ENCODE measurements around the gene FMNL3.
"Not testable (repeated sequence)": the region's sequence is repeated elsewhere in the genome, so short reads cannot be mapped to it uniquely, and the experiment has no call there.

Gene FMNL3, protein sequence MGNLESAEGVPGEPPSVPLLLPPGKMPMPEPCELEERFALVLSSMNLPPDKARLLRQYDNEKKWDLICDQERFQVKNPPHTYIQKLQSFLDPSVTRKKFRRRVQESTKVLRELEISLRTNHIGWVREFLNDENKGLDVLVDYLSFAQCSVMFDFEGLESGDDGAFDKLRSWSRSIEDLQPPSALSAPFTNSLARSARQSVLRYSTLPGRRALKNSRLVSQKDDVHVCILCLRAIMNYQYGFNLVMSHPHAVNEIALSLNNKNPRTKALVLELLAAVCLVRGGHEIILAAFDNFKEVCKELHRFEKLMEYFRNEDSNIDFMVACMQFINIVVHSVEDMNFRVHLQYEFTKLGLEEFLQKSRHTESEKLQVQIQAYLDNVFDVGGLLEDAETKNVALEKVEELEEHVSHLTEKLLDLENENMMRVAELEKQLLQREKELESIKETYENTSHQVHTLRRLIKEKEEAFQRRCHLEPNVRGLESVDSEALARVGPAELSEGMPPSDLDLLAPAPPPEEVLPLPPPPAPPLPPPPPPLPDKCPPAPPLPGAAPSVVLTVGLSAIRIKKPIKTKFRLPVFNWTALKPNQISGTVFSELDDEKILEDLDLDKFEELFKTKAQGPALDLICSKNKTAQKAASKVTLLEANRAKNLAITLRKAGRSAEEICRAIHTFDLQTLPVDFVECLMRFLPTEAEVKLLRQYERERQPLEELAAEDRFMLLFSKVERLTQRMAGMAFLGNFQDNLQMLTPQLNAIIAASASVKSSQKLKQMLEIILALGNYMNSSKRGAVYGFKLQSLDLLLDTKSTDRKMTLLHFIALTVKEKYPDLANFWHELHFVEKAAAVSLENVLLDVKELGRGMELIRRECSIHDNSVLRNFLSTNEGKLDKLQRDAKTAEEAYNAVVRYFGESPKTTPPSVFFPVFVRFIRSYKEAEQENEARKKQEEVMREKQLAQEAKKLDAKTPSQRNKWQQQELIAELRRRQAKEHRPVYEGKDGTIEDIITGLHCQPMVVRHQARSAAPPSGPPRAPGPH

DNA sequence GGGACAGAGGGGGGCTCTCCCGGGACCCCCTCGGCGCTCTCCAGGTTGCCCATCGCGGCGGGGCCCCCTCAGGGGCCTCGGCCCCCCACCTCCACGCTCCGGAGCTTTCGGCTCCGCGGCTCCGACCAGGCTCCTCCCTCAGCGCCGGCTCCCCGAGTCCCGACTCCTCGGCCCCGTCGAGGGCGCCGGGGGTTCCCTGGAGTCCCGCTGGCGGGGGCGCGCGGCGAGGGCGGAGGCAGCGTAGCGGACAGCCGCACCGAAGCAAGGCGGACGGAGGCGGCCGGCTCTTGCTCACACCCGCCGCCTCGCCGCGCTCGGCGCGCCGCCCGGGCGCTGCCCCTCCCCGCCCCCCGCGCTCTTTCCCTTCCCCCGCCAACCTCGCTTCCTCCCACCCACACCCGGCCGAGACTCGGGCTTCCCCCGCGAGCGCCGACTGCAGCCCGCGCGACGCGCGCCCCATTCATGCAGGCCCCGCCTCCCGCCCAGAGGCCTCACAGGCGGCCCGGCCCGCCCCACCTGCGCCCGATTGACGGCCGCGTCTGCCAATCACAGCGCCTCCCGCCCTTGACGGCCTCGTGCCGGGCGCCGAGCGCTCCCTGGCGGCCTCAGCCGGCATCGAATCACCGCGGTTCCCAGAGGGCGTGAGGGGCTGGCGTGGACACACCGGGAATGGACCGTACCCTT is at the start of gene FMNL3:
Gene FMNL3 (minus strand): TSS at position 278 of the 684 bp plus-strand sequence. CDS start 225 bp downstream, at position 53.
- DNase-seq, result peak; percentile 98

DNA sequence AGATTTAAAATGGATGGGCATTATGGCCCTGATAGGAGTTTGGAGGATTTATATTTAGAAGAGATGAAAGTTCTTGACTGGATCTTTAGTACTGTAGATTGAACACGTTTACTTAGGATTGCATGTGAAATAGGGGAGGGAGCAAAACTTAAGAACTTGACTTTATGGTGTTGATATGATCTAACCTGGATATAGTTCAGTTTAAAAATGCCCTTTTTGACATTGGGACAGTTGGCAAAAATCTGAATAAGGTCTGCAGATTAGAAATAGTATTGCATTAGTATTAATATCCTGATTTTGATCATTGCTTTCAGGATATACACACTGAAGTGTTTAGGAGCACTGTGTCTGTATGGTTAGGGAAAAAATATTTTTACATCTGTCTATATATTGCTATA is 43.8 kb upstream of the FMNL3 start:
- no peak for DNase-seq

DNA sequence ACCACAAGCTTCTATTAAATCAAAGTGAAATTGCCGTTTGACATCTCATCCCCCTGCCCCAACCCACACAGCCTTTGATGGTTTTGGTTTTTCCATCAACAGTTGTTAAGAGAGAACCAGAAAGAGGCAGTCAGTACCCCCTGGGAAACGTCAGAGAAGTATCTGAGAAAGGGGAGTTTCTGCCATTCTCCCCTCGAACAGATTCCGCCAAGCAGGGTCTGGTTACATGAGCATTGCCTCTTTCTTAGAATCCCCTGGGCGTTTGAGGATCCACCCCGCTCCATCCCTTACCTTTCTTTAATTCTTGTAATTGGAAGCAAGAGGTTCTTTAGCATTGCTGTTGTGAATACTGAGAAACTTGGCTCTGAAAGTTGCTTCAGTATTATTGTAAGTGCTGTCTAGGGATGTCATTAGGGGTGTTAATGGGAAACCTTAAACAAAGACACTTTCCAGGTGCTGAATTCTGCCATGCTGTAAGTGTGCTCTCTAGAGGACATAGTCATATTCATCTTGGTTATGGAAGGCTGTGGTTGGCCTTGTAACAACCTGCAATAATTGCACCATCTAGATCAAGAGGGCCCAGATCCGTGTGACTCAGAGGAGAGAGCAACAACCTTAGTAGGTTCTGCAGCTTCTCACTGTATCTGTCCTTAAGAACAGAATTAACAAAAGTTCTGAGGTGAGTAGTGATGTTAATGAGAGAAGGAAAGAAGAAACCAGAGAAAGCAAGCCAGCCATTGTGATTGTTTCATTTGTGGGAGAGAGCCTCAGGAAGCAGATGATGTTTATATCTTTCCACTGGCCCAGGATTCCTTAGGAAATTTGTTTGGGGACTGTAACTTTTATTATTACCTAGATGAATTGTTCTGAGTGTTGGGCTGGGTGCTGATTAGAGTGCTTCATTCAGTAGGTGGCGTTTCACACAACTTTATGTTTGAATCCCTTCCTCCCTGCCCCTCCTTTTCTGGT is 43.1 kb upstream of the FMNL3 start:
- no peak for DNase-seq

DNA sequence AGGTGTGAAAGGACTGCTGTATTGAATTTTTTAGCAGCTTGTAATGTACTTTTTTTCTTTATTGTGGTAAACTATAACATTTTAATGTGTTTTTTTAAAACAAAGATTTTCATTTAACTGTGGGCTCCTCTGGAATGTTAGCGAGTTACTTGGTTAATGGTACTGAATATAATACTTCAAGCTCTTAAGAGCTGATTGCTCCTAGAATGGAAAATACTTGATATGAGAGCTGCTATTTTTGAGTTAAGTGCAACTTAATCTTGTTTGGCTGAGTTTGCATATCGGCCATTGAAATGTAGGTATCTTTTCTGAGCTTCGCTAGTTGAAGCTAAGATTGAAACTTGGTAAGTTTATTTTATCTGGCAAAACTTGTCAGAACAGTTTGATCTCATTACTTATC is 41.6 kb upstream of the FMNL3 start:
- DNase-seq, result no peak

DNA sequence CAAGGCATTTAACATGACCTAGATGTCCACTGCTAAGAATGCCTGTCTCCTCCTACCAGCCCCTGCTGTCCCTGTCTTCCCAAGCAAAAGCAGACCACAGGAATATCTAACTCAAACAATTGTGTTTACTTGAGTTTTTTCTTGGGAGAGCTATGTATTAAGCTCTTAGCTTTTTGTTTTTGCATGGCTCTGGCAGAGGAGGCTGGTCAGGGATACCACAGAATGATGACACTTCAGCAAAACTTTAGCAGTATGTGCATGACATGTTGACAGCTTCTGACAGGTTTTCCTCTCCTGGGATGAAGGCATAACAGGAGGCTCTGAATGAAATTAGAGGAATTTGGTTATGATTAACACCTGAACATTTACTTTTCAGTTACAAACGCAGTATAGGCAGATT is 41.1 kb upstream of the FMNL3 start:
- DNase-seq, result no peak

DNA sequence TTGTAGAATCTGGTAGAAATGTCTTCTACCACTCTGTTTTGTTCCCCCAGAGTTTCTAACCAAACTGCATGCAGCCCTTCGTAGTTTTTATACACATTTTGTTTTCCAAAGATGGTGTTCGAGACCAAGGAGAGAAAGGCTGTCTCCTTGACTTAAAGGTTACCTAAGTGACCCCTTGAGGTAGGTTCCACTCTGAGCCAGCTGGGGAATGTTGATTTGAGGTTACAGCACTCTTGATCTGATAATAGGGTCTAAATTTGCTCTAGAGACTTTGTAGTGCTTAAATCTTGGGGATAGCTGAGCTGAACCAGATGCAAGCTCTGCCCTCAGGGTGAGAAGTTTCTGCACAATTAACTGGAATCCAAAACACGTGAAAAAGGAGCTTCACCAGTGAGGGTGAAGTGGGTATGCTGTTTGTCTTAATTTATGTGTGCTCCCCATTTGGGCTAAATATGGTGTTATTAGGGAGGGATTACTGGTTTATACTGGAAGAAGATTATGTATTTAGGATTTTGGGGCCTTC is 37.2 kb upstream of the FMNL3 start:
- DNase-seq, result no peak

DNA sequence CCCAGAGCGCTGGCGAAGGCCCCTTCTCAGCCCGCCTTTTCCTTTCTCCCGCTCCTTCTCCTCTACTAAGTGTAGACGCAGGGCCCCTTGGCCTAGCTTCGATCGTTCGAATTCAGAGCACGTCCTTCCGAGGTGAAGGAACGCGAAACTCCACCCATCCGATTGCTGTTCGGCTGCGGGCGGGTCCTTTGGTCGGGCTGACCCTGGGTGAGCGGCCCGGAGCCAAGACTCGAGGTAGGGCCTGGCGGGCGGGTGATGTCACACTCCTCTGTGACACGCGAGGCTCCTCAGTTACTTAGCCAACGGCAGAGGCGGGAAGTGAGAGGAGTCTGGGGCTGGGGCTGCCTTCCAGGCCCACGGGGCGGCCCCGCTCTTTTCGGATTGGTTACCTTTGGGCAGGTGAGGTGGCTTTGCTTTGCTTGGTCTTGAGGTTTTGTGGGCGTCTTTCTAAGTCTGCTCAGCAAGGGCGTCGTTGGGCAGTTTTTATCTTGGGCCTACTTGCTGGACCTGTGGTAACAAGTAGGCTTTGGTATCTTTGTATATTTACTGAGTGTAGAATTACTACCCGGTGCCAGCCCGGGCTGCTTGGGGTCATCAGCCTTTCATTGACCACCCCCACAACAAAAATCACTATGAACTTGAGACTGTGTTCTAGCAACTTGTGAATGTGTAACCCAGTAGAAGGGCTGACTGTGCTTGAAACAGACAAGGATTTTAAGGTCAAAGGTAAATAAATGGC is 34.8 kb upstream of the FMNL3 start:
- peak; percentile 100 for DNase-seq

DNA sequence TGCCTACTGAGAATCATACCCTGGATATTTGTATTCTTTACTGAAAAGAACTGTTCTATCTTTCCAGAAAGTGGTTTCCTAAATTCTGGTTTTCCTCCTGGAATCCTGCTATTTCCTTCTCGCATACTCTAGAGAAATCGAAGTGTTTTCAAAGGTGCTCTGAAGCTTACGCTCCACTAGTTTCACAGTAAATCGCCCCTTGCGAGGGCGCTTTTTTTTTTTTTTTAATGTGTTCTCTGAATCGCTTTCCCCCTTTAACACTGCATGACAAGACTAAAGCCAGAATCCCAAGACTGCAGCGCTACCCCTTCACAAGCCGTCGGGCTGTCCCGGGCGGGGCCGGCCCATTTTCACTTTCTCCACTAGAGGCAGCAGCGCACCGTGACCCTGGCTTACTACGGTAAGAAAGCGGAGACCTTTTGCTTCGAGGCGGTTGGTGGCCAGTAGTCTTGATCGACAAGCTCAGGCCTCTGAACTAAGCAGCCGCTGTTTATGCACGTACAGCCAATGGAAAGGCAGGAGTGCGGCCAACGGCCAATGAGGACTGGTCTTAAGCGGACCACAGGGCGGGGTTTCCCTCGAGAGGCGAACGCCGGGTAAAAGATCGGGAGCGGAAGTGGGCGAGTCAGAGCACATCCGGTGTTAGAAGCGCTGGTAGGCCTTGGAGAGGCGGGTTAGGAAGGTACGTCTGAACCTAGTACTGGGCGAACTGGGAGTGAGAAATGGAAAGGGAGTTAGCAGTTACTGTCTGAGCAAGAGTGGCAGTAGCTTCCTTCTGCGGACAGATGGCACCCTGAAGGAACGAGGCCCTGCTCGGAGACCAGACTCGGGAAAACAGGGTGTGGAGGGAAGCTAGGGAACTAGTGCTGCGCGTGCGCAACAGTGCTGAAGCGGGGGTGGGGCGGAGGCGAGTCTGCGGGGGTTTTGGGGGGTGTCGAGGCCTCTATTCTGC is 34.0 kb upstream of the FMNL3 start, which contains the start of gene TMBIM6:
Gene TMBIM6 (plus strand): TSS at position 628 of the 952 bp plus-strand sequence. CDS start 10,937 bp downstream, outside the sequence.
- peak; percentile 100 for DNase-seq

DNA sequence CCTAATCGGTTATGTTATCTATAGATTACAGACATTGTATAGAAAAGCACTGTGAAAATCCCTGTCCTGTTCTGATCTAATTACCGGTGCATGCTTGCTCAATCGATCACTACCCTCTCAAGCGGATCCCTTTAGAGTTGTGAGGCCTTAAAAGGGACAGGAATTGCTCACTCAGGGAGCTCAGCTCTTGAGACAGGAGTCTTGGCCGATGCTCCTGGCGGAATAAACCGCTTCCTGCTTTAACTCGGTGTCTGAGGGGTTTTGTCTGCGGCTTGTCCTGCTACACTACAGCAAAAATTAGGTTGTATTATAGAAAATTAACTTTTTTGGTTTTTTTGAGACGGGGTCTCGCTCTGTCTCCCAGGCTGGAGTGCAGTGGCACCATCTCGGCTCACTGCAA is 33.1 kb upstream of the FMNL3 start:
- not testable (repeated sequence) for DNase-seq

DNA sequence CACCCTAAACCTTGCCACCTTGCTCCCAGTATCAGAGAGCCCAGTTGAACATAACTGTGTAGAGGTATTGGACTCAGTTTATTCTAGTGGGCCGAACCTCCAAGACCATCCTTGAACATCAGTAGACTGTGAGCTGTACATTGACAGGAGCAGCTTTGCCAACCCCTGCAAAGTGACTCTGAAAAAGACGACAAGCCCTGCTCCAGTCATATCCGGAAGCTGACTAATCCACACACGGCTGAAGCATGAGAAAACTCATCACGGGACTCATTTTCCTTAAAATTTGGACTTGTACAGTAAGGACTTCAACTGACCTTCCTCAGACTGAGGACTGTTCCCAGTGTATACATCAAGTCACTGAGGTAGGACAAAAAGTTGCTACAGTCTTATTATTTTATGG is 31.5 kb upstream of the FMNL3 start:
- not testable (repeated sequence) for DNase-seq

DNA sequence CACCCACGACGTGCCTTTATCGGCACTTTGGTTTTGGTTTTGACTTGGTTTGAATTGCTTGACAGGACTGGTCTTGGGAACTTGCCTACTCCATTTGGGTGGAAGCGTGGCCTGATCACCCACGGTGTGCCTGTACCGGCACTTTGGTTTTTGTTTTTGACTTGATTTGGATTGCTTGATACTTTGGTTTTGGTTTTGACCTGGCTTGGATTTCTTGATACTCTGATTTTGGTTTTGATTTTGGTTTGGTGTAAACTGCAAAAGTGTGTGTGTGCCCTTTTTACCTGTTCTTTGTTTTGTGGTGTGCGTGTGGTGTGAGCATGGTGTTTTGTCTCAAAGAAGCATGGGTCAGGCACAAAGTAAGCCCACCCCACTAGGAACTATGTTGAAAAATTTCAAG is 27.7 kb upstream of the FMNL3 start:
- not testable (repeated sequence) for DNase-seq

DNA sequence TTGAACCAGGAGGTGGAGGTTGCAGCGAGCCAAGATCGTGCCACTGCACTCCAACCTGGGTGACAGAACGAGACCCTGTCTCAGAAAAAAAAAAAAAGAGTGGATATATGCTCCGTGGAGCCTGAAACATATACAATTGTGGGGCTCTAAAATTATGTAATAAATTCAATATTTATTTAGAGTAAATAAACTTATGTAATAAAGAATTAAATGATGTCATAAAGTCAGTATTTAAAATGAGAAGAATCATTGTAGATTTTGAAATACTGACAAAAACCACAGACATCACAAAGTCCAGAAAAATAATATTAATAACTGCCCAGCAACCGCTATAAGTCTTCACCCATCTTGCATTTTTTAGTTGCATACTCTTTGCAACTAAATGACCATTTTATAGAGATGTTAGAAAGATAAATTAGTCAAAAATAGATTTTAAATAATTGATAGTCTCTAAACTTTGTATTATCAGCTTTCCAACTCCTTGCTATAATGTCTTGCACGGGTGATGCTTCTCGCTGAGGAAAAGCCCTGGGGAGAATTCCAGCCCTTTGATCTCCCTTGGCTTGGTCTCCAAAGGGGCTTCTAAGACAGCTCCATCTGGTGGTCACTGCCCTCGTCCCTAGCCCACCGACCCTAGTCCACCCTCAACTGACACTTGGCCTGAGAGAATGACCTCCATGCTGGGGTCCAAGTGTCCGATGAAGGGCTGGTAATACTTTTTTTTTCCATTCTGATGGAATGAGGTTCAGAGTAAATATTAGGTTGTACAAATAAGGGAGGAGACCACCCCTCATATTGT is 26.2 kb upstream of the FMNL3 start:
- no peak for DNase-seq

DNA sequence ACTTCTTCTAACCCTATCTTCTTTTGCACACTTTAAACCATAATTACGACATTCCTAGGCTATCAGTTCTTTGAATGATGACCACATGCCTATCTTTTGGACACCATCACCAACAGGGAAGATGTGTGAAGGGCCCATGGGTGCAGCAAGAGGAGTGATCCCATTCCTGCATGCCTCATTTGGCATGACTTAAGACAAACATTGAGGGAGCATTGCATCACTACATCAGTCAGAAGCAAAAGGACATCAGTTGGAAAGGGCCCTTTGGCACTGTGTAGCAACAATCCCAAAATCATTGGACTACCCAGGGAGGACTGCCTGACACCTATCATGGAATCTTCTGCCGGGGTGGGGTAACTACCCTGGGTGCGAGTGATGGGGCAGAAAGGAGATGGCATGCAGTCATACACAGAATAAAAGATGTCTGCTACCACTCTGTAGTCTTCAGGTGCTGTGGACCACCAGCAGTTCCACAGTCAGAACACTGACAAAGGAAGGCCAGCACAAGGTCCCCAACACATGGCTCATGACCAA is 23.4 kb upstream of the FMNL3 start:
- DNase-seq, result no peak

DNA sequence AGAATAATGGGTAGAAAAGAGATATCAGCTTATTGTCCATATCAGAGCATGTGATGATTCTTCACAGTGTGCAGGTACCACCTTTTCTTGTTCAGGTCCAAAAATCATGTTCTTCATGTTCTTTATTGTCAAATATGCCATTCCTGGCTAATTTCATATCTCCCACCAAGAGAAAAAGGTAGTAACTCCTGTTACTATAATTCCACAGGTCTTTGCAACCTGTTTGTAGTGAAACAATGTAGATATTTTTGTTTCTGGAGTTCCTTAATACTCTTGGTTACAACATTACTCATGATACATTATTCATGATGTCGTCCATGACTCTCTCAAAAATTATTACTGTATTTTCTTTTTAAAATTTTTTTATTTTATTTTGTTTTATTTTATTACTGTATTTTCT is 22.8 kb upstream of the FMNL3 start:
- no peak for DNase-seq

DNA sequence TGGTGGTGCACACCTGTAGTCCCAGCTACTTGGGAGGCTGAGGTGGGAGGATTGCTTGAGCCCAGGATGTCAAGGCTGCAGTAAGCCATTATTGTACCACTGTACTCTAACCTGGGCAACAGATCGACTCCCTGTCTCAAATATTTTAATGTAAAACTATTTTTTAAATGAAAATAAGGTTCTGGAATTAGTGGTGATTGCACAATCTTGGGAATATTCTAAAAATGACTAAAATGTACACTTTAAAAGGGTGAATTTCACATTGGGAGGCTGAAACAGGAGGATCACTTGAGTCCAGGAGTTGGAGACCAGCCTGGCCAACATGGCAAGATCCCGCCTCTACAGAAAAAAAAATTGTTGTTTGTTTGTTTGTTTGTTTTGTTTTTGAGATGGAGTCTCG is 21.2 kb upstream of the FMNL3 start:
- DNase-seq, result no peak

DNA sequence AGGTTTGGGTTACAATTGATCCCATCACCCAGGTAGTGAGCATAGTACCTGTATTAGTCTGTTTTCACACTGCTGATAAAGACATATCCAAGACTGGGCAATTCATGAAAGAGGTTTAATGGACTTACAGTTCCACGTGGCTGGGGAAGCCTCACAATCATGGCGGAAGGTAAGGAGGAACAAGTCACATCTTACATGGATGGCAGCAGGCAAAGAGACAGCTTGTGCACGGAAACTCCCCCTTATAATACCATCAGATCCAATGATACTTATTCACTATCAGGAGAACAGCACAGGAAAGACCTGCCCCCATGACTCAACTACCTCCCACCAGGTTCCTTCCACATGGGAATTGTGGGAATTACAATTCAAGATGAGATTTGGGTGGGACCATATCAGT is 14.2 kb upstream of the FMNL3 start:
- not testable (repeated sequence) for DNase-seq

DNA sequence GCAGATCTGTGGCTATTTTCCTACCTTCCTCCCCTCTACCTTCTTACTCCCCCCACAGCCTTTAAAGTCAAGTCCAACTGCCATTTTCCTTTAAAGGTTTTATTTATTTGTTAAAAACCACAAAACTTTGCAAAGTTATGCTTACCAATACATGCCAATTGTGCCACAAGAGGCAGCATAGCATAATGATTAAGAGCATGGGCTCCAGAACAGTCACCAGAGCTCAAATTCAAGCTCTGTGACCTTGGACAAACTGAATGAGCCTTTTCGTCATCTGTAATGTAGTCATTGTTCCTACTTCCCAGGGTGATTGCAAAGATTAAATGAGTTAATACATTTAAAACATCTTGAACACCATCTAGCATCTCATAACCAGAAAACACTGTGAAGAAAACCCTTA is 13.0 kb upstream of the FMNL3 start:
- DNase-seq, result no peak

DNA sequence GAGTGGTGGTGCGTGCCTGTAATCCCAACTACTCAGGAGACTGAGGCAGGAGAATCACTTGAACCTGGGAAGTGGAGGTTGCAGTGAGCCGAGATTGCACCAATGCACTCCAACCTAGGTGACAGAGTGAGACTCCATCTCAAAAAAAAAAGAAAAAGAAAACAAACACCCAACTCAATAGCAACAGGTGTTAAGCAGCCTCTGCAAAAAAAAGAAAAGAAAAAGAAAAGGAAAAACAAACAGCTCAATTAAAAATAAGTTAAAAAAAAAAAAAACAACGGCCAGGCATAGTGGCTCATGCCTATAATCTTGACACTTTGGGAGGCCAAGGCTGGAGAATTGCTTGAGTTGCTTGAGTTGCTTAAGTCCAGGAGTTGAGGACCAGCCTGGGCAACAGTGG is 10.6 kb upstream of the FMNL3 start:
- DNase-seq, result not testable (repeated sequence)
